GM21723 (cell line): ENCODE data around the gene TRAPPC5.

Experiments used
- ATAC-seq: cut with Tn5 transposase; IDR thresholded peaks from one replicate; pipeline ENCODE4 v1.9.1; 2021; ENCODE audit warnings: mild to moderate bottlenecking, moderate library complexity; ENCODE audit not compliant: unreplicated experiment

TRAPPC5 gene

DNA sequence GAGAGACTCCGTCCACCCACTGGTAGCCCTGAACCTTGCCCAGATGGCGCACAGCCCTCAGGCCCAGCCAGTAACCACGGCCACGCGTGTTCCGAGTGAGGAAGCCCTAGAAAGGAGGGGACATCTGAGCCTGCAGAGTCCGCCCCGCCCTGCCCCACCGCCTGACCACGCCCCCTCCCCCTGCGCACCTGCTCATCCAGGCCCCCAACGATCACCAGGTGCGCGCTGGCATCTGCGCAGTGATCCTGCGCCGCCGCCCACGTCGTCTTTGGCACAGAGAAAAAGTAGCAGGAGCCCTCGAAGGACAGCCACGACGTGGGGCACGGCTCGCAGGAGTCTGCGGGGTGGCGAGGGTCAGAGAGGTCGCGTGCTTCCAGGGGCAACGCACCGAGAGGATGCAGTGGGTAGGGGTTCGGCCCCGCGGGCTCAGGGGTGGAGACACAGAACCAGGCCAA is 49.2 kb downstream of the TRAPPC5 start:
- ATAC-seq: no peak

DNA sequence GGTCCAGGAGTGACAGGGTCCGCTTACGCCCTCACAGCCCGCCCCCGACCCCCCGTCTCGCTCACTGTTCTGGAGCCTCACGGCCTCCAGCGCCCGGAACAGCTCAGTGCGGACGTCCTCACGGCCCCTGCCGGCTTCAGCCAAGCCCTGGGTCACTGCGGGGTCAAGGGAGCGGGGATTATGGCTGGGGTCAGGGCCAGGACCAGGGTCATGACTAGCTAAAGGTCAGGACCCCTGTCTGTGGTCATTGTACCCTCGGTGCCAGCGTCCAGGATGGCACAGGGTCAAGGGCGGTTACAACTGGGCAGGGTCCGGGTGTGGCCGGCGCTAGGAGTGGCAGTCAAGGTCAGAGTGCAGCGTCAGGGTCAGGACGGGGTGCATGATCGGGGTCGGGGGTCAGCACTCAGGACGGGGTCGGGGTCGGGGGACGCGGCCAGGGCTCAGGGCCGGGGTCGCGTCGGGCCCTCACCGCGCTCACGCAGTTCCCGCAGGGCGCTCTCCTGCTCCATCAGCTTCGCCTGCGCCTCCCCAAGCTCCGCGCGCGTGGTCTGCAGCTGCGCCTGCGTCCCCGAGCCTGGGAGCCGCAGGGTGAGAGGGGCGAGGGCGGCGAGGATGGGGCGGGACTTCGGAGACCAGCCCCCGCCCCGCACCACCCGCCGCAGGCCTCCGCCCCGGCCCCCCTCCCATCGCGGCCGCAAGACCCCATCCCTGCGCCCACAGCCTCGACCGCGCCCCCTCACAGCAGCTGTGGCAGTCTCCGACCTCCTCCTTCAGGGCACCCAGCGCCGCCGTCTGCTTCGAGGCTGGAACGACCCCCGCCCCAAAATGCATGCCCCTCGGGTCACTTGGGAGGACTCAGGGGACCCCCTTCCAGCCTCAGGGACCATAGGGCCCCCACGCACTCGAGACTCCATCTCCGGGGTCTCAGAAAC is 49.9 kb downstream of the TRAPPC5 start:
- ATAC-seq: no peak

DNA sequence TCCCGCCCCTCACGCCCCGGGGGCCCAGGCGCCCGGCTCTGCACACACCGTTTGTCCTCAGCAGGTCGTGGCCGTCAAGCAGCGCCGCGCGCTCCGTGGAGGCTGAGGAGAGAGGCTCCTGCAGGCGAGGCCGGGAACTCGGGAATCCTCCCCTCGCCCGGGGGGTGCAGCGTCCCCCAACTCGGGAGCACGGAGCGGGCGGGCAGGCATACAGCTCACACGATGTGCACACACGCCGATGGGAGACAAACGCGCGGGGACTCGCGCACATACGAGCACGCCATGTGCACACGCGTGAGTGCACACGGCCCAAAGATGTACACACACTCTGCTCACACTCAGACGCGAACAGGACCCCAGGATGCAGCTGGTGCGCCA is 50.6 kb downstream of the TRAPPC5 start:
- no peak for ATAC-seq

DNA sequence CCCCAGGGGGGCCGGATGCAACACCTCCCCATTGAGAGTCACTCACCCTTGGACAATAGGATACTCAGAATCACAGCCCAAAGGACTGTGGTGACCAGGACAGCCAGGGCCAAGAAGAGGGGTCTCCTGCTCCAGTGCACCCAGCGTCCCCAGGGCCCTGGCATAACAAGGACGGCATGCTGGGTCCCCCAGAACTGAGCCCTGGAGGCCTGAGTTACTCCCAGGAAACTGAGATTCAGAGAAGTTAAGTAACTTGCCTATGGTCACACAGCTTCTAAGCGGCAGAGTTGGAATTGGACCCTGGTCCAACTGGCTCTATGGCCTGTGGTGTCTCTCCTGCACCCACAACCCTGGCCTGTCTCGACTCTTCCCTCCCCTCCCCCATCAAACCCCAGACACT is 51.0 kb downstream of the TRAPPC5 start:
- ATAC-seq: no peak

DNA sequence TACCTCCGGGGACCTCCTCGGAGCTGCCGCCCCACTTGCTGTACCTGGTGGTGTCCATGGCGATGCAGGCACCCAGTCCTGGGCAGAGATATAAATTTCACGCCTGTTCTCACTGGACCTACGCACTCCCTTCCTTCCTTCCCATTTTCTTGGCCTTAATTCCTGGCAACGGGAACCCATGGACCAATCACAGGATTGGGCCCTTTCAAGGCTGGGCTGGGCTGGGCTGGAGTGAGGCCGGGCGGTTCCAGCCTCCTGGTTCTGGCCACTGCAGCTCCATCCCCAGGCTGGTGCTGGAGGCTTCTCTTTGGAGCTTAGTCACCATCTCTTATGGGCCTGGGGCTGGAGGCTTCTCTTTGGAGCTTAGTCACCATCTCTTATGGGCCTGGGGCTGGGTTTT is 51.4 kb downstream of the TRAPPC5 start, which contains the start of gene CLEC4G:
Gene CLEC4G (minus strand): TSS at position 66 of the 400 bp plus-strand sequence. CDS start 8 bp downstream, at position 58.
- no peak for ATAC-seq

DNA sequence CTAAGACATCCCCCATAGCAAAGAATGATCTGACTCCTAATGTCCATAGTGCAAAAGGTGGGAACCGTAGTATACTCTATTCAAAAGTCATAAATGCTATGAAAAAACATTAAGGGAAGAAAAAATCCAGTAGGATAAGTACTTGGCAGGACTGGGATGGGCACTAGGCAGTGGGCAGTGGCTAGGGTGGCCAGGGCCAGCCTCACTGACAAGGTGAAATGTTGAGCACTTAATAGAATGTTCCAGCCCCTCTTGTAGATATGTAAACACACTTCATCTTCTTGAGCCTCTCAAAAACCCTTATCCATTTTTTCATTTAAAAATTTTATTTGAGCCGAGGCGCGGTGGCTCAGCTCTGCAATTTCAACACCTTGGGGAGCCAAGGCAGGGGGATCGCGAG is 52.7 kb downstream of the TRAPPC5 start:
- no peak for ATAC-seq

DNA sequence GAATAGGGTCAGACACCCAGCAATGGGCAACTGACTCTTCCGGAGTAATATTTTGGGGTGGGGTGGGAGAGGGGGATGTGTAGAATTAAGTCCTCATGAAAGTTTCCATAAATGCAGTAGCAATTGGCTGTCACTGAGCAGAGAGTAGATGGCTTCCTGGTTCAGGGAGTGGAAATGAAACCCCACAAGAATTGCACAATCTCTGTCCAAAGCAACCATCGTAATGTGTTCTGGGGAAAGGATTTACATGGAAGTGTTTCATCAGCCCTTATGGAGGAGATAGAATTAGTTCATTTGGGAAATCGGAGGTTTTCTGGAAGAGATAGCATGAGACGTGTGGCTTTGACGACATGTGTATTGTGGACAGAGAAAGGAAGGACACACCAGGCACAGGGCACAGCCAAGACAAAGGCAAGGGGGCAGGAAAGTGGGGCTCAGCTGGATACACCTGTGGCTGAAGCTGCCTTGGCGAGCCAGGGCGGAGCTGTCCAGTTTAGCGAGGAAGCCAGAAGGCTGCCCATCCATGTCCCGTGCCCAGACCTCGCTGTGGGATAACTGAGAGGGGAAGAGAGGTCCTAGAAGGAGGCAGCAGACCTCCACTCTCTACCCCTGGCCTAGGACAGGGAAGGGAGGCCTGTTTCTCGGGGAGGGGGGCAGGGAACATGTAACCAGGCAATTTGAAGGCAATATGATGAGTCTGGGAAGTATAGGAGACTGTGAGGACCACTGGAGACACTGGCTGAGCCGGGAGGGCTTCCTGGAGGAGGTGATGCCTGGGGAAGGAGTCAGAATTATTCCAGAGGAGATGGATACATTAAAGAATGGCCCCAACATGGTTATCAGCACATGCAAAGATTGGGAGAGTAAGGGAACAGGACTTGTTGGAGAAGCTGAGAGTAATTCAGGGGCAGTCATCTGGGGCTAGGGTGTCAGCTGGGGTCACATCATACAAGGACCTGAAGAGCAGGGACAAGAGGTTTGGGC is 53.9 kb downstream of the TRAPPC5 start:
- no peak for ATAC-seq

DNA sequence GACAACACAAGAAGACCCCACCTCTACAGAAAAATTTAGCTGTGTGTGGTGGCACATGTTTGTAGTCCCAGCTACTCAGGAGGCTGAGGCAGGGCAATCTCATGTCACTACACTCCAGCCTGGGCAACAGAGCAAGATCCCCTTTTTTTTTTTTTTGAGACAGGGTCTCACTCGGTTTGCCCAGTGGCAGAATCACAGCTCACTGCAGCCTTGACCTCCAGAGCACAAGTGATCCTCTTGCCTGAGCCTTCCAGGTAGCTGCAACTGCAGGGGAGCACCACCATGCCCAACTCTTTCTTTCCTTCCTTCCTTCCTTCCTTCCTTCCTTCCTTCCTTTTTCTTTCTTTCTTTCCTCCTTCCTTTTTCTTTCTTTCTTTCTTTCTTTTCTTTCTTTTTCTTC is 55.5 kb downstream of the TRAPPC5 start:
- no peak for ATAC-seq

DNA sequence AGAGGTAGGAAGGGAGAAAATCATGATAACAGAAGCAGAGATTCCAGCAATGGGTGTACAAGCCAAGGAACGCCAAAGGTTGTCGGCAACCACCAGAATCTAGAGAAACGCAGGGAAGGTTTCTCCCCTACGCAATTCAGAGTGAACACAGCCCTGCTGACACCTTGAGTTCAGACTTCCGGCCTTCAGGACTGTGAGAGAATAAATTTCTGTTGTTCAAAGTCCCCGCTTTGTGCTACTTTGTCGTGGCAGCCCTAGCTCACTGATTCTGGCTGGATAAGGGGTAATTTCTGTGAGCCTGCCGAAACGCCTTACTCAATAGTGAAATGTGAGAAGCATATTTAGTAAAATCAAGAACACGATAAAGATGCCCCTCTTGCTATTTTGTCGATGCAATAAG is 56.6 kb downstream of the TRAPPC5 start:
- no peak for ATAC-seq
